WTC11 (cell line): Measurements from ENCODE around the gene PKD2L1. TPM values are rescaled to one million over a fixed set of nuclear protein-coding genes. Genes with fewer than 3 reads are reported as not detected.

Experiments used
- ATAC-seq: fragments of 200-7000 bp; cut with Tn5 transposase; 2 replicates; pipeline ENCODE4 v1.10.0; 2021; ENCODE audit warnings: mild to moderate bottlenecking, moderate library complexity
- CTCF ChIA-PET: fragments of 300-600 bp; sonication (Branson Sonifier 250); formaldehyde crosslinking; loops from one replicate; lab custom pipeline; 2021; ENCODE audit warnings: antibody characterized with exemption; lab: Charles Lee
- POLR2A ChIA-PET: fragments of 350-600 bp; sonication (Branson Sonifier 250); formaldehyde crosslinking; loops from one replicate; lab custom pipeline; 2021; ENCODE audit warnings: antibody characterized with exemption; lab: Charles Lee
- DNase-seq: peaks from one replicate; pipeline ENCODE4 v3.0.0; 2021; ENCODE audit warnings: low spot score
- H3K27ac Mint-ChIP-seq: 2 replicates; pipeline ENCODE4 v1.8.0; 2021; ENCODE audit warnings: mixed read lengths
- H3K27me3 Mint-ChIP-seq: 2 replicates; pipeline ENCODE4 v1.8.0; 2021; ENCODE audit warnings: low read depth, mild to moderate bottlenecking, moderate library complexity, mixed read lengths
- H3K36me3 Mint-ChIP-seq: 2 replicates; pipeline ENCODE4 v1.8.0; 2021; ENCODE audit warnings: mixed read lengths
- H3K4me1 Mint-ChIP-seq: 2 replicates; pipeline ENCODE4 v1.8.0; 2022; ENCODE audit warnings: mixed read lengths
- H3K4me3 Mint-ChIP-seq: 2 replicates; pipeline ENCODE4 v1.8.0; 2021; ENCODE audit warnings: mild to moderate bottlenecking, moderate library complexity, mixed read lengths
- H3K9me3 Mint-ChIP-seq: 2 replicates; pipeline ENCODE4 v1.8.0; 2021; ENCODE audit warnings: mixed read lengths
- GABPB1 ChIP-seq: sonication (generic); formaldehyde crosslinking; IDR thresholded peaks from 2 replicates; pipeline ENCODE4 v1.8.1; 2023; ENCODE audit warnings: mild to moderate bottlenecking, missing genetic modification reagents
- GTF2I ChIP-seq: fragments of 250-450 bp; sonication (Bioruptor Pico); conservative IDR thresholded peaks from 2 replicates; pipeline ENCODE4 v1.4.0; 2021; ENCODE audit warnings: mild to moderate bottlenecking
- HMGA2 ChIP-seq: fragments of 250-450 bp; sonication (Bioruptor Pico); IDR thresholded peaks from 2 replicates; pipeline ENCODE4 v1.4.0; 2021; ENCODE audit warnings: mild to moderate bottlenecking, moderate library complexity
- ZBTB21 ChIP-seq: sonication (generic); formaldehyde crosslinking; IDR thresholded peaks from 2 replicates; pipeline ENCODE4 v1.8.1; 2023; ENCODE audit warnings: mild to moderate bottlenecking, missing genetic modification reagents, borderline replicate concordance
- ZNF121 ChIP-seq: sonication (generic); formaldehyde crosslinking; IDR thresholded peaks from 2 replicates; pipeline ENCODE4 v1.8.0; 2023; ENCODE audit warnings: missing genetic modification reagents
- ZNF219 ChIP-seq: sonication (generic); formaldehyde crosslinking; IDR thresholded peaks from 2 replicates; pipeline ENCODE4 v1.8.0; 2023; ENCODE audit warnings: missing genetic modification reagents, mild to moderate bottlenecking, borderline replicate concordance
- ZNF263 ChIP-seq: sonication (generic); formaldehyde crosslinking; IDR thresholded peaks from 2 replicates; pipeline ENCODE4 v1.8.1; 2022; ENCODE audit warnings: low read depth, mild to moderate bottlenecking, moderate library complexity, missing genetic modification reagents
- total RNA-seq: library from RNA; stranded (reverse); gene quantifications from 3 replicates; pipeline ENCODE4 v1.2.3, GENCODE V29; 2021
- TF ChIP-seq, protein P1 (sequence below): sonication (generic); formaldehyde crosslinking; conservative IDR thresholded peaks from 2 replicates; pipeline ENCODE4 v1.8.1; 2023; ENCODE audit warnings: mild to moderate bottlenecking, low read depth, missing genetic modification reagents, moderate library complexity
- TF ChIP-seq, protein P2 (sequence below): sonication (generic); formaldehyde crosslinking; IDR thresholded peaks from 2 replicates; pipeline ENCODE4 v1.8.0; 2023; ENCODE audit warnings: mild to moderate bottlenecking, missing genetic modification reagents
- TF ChIP-seq, protein P3 (sequence below): fragments of 250-450 bp; sonication (Bioruptor Pico); IDR thresholded peaks from 2 replicates; pipeline ENCODE4 v1.9.0; 2021; ENCODE audit warnings: mild to moderate bottlenecking, borderline replicate concordance
- TF ChIP-seq, protein P4 (sequence below): sonication (generic); formaldehyde crosslinking; IDR thresholded peaks from 2 replicates; pipeline ENCODE4 v1.8.1; 2022; ENCODE audit warnings: mild to moderate bottlenecking, moderate library complexity, missing genetic modification reagents
- TF ChIP-seq, protein P5 (sequence below): sonication (generic); formaldehyde crosslinking; IDR thresholded peaks from 2 replicates; pipeline ENCODE4 v1.8.1; 2022; ENCODE audit warnings: missing genetic modification reagents, borderline replicate concordance
- TF ChIP-seq, protein P6 (sequence below): sonication (generic); formaldehyde crosslinking; IDR thresholded peaks from 2 replicates; pipeline ENCODE4 v1.8.1; 2023; ENCODE audit warnings: mild to moderate bottlenecking, moderate library complexity, missing genetic modification reagents
- TF ChIP-seq, protein P7 (sequence below): sonication (generic); formaldehyde crosslinking; IDR thresholded peaks from 2 replicates; pipeline ENCODE4 v1.8.1; 2023; ENCODE audit warnings: mild to moderate bottlenecking, missing genetic modification reagents, moderate library complexity

PKD2L1 gene
- total RNA-seq, 1 experiment from 2014 or later: not detected

DNA sequence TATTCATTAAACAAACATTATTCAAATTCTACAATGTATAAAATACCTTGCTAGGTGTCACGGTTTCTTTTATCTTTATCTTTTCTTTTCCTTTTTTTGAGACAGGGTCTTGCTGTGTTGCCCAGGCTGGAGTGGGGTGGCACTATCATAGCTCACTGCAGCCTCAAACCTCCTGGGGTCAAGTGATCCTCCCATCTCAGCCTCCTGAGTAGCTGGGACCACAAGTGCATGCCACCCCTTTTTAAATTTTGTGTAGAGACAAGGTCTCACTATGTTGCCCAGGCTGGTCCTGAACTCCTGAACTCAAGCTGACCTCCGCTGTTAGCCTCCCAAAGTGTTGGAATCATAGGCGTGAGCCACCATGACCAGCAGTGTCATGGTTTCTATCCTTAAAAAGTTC lies 25.6 kb downstream of the PKD2L1 start:
- H3K27ac Mint-ChIP-seq: no peak overlapping the region
- H3K36me3 Mint-ChIP-seq: peaks cover 20% of the 10 kb centered on the region
- no peak overlapping the region for H3K4me3 Mint-ChIP-seq
- peaks cover 26% of the 10 kb centered on the region for H3K4me1 Mint-ChIP-seq
- CTCF ChIA-PET: interaction anchor here (0.6 to 1.3 kb wide), 6 partner anchors 17 to 205 kb away, joined by 3 to 10 read pairs (median 6); partner anchors contain the start of gene PKD2L1
- no peak for DNase-seq
- peaks cover 25% of the 10 kb centered on the region for H3K9me3 Mint-ChIP-seq
- POLR2A ChIA-PET: no interaction called here
- peaks cover 8% of the 10 kb centered on the region; the same call in 1 of the 2 replicates for H3K27me3 Mint-ChIP-seq
- TF ChIP-seq ZNF263 (CRISPR knock-in tag) (no peak), ZNF121 (peak; percentile 77), GTF2I (CRISPR knock-in tag) (0 out of 2 replicates have a peak, but pooled peaks have one; percentile 12)
- TF ChIP-seq, protein P1, sequence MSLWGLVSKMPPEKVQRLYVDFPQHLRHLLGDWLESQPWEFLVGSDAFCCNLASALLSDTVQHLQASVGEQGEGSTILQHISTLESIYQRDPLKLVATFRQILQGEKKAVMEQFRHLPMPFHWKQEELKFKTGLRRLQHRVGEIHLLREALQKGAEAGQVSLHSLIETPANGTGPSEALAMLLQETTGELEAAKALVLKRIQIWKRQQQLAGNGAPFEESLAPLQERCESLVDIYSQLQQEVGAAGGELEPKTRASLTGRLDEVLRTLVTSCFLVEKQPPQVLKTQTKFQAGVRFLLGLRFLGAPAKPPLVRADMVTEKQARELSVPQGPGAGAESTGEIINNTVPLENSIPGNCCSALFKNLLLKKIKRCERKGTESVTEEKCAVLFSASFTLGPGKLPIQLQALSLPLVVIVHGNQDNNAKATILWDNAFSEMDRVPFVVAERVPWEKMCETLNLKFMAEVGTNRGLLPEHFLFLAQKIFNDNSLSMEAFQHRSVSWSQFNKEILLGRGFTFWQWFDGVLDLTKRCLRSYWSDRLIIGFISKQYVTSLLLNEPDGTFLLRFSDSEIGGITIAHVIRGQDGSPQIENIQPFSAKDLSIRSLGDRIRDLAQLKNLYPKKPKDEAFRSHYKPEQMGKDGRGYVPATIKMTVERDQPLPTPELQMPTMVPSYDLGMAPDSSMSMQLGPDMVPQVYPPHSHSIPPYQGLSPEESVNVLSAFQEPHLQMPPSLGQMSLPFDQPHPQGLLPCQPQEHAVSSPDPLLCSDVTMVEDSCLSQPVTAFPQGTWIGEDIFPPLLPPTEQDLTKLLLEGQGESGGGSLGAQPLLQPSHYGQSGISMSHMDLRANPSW: no peak
- no peak for ATAC-seq

DNA sequence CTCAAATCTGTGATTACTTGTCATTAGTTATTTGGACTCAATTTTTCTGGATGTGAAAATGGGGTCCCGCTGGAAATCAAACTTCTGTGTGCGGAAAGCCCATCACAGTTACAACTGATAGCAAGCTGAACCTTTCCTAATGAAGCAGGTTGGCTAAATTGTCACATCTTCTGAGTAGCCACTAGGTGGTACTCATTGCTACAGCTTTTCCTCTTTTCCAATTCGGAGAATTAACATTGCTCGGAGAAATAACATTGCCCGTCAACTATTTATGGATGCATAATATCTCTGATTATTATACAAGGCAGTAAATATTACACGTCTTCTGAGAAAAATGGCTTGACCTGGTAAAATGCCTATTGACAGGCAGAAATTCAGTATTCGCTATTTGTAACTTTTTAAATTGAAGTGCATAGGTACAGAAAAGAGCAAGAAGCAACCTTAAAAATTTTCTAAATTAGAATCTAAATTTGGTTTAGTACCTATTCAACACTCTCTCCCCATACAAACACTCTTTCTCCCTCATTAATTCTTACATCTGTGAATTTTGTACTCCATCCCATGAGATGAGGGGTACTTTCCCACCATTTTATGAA lies 26.2 kb downstream of the PKD2L1 start:
- peak; percentile 67 for ATAC-seq
- Mint-ChIP-seq H3K27me3 (peaks cover 7% of the 10 kb centered on the region; the same call in 1 of the 2 replicates), H3K4me3 (no peak overlapping the region), H3K36me3 (peaks cover 20% of the 10 kb centered on the region), H3K9me3 (peaks cover 28% of the 10 kb centered on the region), H3K27ac (no peak overlapping the region), H3K4me1 (peaks cover 28% of the 10 kb centered on the region)
- ChIA-PET POLR2A (interaction anchor here (0.6 kb wide), 1 partner anchor 577 kb away, joined by 5 read pairs; no protein-coding TSS in a partner anchor), CTCF (interaction anchor here (0.6 to 1.7 kb wide), 21 partner anchors 8 to 458 kb away, joined by 3 to 10 read pairs (median 4); partner anchors contain the start of gene PKD2L1)
- no peak for DNase-seq
- TF ChIP-seq GABPB1 (CRISPR knock-in tag): no peak
- TF ChIP-seq, protein P1: no peak
- TF ChIP-seq, protein P2, sequence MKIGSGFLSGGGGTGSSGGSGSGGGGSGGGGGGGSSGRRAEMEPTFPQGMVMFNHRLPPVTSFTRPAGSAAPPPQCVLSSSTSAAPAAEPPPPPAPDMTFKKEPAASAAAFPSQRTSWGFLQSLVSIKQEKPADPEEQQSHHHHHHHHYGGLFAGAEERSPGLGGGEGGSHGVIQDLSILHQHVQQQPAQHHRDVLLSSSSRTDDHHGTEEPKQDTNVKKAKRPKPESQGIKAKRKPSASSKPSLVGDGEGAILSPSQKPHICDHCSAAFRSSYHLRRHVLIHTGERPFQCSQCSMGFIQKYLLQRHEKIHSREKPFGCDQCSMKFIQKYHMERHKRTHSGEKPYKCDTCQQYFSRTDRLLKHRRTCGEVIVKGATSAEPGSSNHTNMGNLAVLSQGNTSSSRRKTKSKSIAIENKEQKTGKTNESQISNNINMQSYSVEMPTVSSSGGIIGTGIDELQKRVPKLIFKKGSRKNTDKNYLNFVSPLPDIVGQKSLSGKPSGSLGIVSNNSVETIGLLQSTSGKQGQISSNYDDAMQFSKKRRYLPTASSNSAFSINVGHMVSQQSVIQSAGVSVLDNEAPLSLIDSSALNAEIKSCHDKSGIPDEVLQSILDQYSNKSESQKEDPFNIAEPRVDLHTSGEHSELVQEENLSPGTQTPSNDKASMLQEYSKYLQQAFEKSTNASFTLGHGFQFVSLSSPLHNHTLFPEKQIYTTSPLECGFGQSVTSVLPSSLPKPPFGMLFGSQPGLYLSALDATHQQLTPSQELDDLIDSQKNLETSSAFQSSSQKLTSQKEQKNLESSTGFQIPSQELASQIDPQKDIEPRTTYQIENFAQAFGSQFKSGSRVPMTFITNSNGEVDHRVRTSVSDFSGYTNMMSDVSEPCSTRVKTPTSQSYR: no peak
- no peak for TF ChIP-seq ZNF219
- TF ChIP-seq, protein P3, sequence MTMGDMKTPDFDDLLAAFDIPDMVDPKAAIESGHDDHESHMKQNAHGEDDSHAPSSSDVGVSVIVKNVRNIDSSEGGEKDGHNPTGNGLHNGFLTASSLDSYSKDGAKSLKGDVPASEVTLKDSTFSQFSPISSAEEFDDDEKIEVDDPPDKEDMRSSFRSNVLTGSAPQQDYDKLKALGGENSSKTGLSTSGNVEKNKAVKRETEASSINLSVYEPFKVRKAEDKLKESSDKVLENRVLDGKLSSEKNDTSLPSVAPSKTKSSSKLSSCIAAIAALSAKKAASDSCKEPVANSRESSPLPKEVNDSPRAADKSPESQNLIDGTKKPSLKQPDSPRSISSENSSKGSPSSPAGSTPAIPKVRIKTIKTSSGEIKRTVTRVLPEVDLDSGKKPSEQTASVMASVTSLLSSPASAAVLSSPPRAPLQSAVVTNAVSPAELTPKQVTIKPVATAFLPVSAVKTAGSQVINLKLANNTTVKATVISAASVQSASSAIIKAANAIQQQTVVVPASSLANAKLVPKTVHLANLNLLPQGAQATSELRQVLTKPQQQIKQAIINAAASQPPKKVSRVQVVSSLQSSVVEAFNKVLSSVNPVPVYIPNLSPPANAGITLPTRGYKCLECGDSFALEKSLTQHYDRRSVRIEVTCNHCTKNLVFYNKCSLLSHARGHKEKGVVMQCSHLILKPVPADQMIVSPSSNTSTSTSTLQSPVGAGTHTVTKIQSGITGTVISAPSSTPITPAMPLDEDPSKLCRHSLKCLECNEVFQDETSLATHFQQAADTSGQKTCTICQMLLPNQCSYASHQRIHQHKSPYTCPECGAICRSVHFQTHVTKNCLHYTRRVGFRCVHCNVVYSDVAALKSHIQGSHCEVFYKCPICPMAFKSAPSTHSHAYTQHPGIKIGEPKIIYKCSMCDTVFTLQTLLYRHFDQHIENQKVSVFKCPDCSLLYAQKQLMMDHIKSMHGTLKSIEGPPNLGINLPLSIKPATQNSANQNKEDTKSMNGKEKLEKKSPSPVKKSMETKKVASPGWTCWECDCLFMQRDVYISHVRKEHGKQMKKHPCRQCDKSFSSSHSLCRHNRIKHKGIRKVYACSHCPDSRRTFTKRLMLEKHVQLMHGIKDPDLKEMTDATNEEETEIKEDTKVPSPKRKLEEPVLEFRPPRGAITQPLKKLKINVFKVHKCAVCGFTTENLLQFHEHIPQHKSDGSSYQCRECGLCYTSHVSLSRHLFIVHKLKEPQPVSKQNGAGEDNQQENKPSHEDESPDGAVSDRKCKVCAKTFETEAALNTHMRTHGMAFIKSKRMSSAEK (CRISPR knock-in tag): no peak
- TF ChIP-seq, protein P4, sequence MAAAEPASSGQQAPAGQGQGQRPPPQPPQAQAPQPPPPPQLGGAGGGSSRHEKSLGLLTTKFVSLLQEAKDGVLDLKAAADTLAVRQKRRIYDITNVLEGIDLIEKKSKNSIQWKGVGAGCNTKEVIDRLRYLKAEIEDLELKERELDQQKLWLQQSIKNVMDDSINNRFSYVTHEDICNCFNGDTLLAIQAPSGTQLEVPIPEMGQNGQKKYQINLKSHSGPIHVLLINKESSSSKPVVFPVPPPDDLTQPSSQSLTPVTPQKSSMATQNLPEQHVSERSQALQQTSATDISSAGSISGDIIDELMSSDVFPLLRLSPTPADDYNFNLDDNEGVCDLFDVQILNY: no peak
- TF ChIP-seq HMGA2: no peak
- TF ChIP-seq ZBTB21: no peak
- TF ChIP-seq, protein P5, sequence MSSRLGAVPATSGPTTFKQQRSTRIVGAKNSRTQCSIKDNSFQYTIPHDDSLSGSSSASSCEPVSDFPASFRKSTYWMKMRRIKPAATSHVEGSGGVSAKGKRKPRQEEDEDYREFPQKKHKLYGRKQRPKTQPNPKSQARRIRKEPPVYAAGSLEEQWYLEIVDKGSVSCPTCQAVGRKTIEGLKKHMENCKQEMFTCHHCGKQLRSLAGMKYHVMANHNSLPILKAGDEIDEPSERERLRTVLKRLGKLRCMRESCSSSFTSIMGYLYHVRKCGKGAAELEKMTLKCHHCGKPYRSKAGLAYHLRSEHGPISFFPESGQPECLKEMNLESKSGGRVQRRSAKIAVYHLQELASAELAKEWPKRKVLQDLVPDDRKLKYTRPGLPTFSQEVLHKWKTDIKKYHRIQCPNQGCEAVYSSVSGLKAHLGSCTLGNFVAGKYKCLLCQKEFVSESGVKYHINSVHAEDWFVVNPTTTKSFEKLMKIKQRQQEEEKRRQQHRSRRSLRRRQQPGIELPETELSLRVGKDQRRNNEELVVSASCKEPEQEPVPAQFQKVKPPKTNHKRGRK (CRISPR knock-in tag): no peak
- TF ChIP-seq, protein P6, sequence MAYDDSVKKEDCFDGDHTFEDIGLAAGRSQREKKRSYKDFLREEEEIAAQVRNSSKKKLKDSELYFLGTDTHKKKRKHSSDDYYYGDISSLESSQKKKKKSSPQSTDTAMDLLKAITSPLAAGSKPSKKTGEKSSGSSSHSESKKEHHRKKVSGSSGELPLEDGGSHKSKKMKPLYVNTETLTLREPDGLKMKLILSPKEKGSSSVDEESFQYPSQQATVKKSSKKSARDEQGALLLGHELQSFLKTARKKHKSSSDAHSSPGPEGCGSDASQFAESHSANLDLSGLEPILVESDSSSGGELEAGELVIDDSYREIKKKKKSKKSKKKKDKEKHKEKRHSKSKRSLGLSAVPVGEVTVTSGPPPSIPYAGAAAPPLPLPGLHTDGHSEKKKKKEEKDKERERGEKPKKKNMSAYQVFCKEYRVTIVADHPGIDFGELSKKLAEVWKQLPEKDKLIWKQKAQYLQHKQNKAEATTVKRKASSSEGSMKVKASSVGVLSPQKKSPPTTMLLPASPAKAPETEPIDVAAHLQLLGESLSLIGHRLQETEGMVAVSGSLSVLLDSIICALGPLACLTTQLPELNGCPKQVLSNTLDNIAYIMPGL: no peak
- TF ChIP-seq, protein P7, sequence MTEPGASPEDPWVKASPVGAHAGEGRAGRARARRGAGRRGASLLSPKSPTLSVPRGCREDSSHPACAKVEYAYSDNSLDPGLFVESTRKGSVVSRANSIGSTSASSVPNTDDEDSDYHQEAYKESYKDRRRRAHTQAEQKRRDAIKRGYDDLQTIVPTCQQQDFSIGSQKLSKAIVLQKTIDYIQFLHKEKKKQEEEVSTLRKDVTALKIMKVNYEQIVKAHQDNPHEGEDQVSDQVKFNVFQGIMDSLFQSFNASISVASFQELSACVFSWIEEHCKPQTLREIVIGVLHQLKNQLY (CRISPR knock-in tag): no peak
